Amniotic epithelial cell (primary cell): ENCODE measurements around the gene AHNAK.
"Not testable (repeated sequence)": the region's sequence is repeated elsewhere in the genome, so short reads cannot be mapped to it uniquely, and the experiment has no call there.

ENCODE experiments used
- DNase-seq: peaks from one replicate; pipeline ENCODE4 v3.0.0-alpha.2; 2010; ENCODE audit warnings: low read depth

Gene AHNAK

GRCh38 chr11:62461740-62462507 lies 84.7 kb downstream of the AHNAK start:
- DNase-seq = peak; percentile 50

GRCh38 chr11:62459080-62459479 lies 87.5 kb downstream of the AHNAK start:
- peak; percentile 54 for DNase-seq

- no peak for DNase-seq
These were observed 88.2 kb downstream of the AHNAK start for GRCh38 chr11:62458212-62459002.

GRCh38 chr11:62457478-62457877 lies 89.1 kb downstream of the AHNAK start:
- DNase-seq = no peak

GRCh38 chr11:62456630-62457029 lies 90.0 kb downstream of the AHNAK start:
- DNase-seq = no peak

GRCh38 chr11:62452839-62453468 lies 93.7 kb downstream of the AHNAK start:
- no peak for DNase-seq

GRCh38 chr11:62452261-62452660 lies 94.3 kb downstream of the AHNAK start:
- DNase-seq = no peak

- peak; percentile 49 for DNase-seq
These were observed 95.4 kb downstream of the AHNAK start for GRCh38 chr11:62451241-62451621.

- no peak for DNase-seq
These were observed 95.9 kb downstream of the AHNAK start for GRCh38 chr11:62450543-62451240.

GRCh38 chr11:62449912-62450311 lies 96.7 kb downstream of the AHNAK start:
- DNase-seq = not testable (repeated sequence)

GRCh38 chr11:62449451-62449851 lies 97.2 kb downstream of the AHNAK start:
- DNase-seq = no peak

- no peak for DNase-seq
These were observed 100.5 kb downstream of the AHNAK start for GRCh38 chr11:62446091-62446490.

GRCh38 chr11:62445314-62445740 lies 101.3 kb downstream of the AHNAK start:
- peak; percentile 36 for DNase-seq

GRCh38 chr11:62444835-62445234 lies 101.8 kb downstream of the AHNAK start:
- DNase-seq = no peak

- peak; percentile 40 for DNase-seq
These were observed 102.3 kb downstream of the AHNAK start for GRCh38 chr11:62444236-62444833.

GRCh38 chr11:62443390-62444235 lies 103.0 kb downstream of the AHNAK start:
- DNase-seq = peak; percentile 25

GRCh38 chr11:62439785-62440602 lies 106.6 kb downstream of the AHNAK start:
- DNase-seq = peak; percentile 50

GRCh38 chr11:62438641-62439040 lies 108.0 kb downstream of the AHNAK start:
- DNase-seq = no peak

- no peak for DNase-seq
These were observed 109.0 kb downstream of the AHNAK start for GRCh38 chr11:62437616-62438015.
